ENCODE results near the gene CHAT.
"Not testable (repeated sequence)": the region's sequence is repeated elsewhere in the genome, so short reads cannot be mapped to it uniquely, and the experiment has no call there.

CHAT gene

DNA sequence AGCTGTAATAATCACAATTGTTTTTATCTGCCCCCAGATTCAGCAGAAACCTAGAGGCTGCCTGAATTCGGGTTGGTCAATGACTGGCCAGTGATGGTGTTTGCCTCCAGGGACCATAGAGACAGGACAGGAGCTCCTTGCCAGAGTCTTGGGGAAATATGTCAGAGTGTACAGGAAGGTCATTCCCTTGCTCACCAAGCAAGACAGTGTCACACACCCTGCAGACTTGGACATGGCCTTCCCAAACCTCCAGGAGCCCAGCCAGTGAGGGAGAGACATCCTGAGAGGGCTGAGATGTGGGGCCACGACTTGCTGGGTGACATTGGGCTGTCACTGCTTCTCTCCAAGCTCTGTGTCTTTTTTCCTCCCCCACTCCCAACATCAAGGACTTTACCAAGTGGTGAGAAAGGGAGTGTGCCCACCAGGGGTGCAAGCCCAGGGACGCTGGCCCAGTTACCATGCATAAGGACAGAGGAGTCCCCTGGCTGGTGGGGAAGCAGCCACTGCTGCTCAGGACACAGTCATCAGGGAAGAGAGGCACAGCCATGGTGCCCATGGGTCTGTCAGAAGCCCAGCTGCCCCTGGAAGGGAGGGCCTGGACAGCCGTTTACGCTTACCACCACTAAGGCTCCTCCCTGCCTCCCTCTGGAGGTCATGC is 40.3 kb downstream of the CHAT start:
- no peak for DNase-seq

DNA sequence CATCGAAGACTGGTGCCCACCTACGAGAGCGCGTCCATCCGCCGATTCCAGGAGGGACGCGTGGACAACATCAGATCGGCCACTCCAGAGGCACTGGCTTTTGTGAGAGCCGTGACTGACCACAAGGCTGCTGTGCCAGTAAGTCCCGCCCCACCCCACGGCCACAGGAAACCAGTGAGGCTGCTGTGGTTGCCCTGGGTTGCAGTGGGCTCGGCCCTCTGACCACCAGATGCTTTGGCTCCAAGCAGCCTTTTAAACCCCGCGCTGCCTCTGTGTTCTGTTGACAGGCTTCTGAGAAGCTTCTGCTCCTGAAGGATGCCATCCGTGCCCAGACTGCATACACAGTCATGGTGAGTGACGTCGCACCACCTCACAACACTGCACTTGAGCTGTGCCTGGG is 41.3 kb downstream of the CHAT start:
- DNase-seq, result no peak

DNA sequence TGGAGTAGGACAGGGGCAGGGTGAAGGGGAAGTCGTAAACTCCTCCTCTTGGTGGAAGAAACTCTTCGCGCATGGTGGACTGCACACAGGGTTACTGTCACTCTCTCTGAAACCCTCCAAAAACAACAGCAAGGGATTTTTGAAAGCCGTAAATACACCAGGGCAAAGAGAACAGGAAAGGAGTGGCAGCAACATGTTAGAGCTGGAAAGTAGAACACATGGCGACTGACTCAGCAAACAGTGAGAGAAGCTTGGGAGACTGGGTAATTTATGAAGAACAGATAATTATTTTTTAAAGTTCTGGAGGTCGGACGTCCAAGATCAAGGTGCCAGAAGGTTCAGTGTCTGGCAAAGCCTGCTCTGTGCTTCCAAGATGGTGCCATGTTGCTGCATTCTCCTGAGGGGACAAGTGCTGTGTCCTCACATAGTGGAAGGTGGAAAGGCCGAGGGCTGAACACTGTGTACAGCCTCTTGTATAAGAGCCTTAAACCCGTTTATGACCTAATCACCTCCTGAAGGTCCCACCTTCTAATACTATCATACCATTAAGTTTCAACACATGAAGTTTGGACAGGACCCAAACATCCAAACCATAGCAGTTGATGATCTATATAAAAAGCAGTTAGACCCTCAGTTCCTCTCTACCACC is 43.1 kb downstream of the CHAT start:
- no peak for DNase-seq

DNA sequence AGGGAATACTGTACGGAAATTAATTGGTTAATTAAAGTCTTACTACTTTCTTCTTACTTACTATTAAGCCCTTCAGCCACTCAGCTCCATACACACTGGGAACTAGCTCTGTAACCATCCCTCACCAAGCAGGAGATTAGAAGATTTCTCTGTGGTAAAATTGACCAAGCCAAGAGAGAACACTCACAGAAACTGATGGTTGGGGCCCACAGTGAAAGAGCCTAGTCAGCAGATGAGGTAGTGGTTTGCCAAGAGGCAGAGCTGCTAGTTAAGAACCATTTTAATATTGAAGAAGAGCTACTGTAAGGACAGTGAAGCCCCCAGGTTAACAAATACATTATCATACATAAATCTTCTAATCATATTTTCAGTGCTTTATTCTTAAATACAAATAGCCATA is 43.8 kb downstream of the CHAT start:
- no peak for DNase-seq

DNA sequence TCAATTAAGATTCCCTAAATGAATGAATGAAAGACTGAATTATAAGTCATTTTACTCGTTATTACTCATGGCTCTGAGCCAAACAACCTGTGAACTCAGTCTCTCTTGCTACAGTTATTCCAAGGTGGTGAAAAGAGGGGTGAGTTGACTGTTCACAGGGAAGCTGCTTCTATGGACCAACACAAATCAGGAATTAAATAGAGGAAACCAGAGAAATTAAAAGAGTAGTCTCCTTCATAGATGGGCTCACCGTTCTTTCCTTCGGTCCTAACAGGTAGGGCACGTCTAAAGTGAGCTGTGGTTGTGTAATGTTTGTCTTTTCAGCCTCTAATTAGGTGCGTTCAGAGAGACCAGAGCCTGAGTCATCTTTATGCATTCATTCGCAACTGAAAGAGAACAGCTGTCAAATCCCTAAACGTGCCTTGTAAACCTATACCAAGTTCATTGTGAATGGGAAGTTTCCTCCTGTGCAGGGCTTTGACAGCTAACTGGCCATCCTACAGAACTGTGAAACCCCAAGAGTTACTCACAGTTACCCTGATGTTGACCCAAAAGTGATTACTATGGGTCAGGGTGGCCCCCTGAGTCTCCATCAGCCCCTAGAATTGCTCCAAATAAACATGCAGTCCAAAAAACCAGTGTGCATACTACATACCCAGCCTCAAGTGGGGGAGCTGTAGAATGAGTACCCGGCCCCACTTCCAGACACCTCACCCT is 47.5 kb downstream of the CHAT start:
- no peak for DNase-seq

DNA sequence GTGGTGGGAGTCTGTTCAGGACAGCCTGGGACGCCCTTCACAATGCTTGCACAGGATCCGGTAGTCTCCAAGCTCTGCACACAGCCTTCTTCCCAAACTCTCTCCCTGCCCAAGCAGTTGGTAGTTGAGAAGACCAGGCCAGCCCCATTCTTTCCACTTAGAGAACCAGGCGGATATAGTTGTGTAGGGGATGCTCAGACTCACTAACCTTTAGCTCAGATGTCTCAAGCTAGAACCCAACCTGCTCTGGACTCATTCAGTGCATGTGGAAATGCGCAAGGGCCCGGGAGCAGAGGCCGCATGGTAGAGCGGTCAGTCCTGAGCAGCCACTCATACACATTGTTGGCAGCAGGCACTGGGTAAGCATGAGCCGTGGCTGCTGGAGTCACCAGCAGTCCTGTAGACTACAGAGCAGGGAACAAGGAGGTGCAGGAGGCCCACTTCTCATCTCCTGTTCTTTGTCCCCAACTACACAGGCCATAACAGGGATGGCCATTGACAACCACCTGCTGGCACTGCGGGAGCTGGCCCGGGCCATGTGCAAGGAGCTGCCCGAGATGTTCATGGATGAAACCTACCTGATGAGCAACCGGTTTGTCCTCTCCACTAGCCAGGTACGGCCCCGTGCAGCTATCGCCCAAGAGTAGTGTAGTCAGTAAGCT is 48.5 kb downstream of the CHAT start:
- DNase-seq, result no peak

DNA sequence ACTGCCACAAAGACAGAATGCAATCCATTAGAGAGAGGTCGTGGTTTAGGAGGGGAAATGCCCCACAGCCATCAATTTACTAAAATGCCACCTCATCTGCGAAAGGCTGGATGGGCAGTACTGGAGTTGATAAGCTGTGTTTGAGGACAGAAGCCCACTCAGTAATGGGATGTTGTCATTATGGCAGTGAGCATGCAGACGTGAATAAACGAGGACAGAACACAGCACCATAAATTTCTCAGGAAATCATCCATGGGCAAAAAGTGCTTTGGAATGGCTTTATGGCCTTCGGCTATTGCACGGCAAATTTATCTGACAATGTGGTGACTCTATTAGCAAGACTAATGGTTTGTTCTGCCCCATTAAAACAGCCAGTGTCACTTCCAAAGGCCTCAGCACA is 49.8 kb downstream of the CHAT start:
- DNase-seq, result no peak

DNA sequence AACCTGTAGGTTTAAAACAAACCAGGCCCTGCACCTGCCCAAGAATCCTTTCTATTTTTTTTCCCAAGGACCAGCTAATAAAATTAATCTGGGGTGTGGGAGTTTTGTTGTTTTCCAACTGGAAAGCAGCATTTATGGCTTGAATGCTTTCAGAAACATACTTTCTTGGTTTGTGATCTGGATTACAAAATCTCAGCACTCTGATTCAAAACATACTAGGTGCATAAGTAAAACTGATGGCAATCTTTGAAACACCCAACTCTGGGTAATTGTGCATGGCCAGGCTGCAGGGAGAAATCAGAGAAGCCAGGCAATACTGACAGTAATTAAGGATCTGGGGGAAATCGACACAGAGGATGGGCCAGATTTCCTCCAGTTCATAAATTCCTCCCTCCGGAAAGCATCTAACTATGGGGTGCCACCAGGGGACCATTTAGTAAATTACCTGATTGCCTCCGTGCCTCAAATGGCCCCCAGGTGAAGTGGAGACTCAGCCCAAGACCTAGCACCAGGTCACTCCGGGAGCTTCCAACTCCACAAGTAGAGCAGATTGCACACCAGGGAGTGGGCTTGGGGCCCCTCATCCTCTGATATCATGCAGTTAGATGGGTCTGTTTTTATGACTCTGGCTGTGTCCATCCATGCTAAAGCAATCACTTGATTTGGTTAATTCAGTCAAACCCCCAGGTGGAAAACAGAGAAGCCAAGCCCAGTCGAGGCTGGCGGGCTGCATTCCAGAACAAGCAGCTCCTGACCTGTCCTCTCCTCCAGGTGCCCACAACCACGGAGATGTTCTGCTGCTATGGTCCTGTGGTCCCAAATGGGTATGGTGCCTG is 50.4 kb downstream of the CHAT start:
- DNase-seq, result no peak

DNA sequence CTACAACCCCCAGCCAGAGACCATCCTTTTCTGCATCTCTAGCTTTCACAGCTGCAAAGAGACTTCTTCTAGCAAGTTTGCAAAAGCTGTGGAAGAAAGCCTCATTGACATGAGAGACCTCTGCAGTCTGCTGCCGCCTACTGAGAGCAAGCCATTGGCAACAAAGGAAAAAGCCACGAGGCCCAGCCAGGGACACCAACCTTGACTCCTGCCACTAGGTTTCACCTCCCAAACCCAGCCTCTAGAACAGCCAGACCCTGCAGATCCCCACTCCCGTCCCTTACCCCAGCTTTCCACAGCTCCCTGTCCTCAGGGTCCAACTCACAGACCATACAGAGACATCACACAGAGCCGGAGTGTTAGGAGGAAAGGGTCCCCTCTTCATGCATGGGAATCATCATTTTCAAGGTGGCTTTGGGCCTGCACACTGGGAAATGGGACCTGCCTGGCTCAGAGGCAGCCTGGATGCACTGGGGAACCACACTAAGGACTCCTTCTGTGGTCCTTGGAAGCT is 51.1 kb downstream of the CHAT start:
- DNase-seq, result no peak

DNA sequence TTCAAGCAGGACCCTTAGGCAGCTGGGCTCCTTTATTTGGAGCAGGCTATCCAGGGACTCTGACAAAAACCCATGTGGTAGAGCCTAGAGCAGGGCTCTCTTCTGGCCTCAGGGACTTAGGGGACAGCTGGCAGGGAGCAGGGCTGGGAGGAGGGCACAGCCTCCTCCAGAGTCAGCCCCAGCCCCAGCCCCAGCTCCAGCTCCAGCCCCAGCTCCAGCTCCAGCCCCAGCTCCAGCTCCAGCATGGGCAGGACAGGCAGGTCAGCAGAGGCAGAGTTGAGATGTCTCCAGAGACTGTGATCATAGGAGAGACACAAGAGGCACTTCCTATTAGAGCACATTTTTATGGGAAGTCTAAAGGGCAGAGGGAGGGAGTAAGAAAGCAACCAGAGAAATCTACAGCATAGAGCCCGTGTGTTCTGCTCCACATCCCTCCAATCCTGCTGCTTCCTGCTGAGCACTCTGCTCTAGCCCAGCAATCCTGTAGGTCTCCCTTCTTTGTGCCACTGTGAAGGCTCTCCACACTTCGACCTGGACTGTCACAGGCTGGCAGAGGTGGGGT is 52.3 kb downstream of the CHAT start:
- DNase-seq, result no peak

DNA sequence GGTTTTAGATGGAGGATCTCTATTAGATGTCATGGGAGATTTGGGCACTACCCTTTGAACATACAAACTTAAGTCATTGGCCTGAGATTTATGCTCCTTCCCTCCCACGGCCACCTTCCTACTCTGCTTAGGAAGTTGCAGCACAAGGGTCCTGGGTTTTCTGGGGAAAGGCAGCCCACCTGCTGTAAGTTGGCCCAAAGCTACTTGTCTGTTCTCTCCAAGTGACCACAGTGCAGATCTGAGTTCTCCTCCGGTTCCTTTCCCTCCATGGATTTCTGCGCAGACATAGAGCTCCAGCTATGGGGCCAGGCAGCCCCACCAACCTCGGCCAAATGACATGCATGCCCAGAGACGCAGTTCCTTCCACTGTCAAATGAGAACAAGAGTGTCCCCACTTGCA is 52.8 kb downstream of the CHAT start:
- DNase-seq, result no peak

DNA sequence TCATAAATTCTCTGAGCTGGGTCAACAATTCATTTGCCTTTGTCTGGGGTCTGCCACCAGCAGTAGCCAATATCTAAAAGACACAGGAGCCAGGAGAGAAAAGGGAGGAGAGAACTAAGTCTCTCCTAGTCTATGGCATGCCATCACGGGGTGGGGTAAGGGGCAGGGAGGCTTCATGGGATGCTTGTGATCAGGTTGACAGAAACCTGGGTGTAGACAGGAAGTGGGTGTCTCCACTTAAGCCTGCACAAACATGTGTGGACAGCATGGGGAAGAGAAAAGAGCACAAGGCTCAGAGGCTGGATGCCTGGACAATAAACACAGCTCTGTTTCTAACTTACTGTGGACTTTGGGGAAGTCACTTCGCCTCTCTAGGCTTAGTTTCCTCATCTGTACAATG is 54.2 kb downstream of the CHAT start:
- DNase-seq, result no peak

DNA sequence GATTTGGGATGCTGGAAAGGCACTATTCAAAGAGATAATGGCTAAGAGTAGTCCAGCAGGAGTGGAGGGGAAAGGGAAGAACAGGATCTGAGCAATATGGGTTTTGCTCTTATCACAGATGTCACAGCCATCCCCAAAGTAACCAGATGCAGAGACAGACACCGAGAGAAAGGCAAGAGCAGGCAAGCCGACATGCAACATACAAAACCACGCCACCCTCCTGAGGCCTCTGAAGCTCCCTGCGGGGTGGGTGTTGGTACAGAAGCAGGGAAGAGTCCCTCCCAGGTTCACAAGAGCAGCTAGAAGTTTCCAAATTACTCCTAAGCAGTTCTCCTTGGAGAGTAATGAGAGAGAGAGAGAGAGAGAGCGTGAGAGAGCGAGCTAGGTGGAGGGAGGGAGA is 54.8 kb downstream of the CHAT start:
- no peak for DNase-seq

DNA sequence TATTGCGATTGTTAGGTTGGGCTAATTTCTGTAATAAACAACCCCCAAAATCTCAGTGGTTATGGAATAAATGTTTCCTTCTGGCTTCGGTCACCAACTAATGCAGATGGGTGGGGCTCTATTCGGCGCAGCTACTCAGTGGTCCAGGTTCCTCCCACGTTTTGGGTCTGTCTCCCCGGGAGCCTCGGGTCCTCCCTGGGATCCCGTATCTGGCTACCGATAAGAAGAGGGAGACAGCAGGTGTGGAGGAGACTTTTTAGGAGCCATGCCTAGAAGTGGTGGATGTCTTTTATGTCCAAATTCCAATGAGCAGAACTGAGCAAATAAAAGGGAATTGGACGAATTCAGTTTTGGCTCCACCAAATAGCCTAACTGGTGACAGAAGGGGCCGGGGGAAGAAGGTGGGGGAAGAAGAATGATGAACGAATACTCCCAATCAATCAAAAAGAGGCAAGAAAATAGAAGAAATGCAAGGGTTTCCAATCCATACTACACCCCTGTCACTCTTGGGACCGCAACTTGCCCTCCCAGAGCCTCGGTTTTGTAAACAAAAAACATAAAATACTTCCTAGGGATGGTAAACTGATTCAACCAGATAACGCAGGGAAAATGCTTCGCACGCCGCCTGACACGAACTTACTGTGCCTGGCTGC is 65.1 kb downstream of the CHAT start:
- no peak for DNase-seq

DNA sequence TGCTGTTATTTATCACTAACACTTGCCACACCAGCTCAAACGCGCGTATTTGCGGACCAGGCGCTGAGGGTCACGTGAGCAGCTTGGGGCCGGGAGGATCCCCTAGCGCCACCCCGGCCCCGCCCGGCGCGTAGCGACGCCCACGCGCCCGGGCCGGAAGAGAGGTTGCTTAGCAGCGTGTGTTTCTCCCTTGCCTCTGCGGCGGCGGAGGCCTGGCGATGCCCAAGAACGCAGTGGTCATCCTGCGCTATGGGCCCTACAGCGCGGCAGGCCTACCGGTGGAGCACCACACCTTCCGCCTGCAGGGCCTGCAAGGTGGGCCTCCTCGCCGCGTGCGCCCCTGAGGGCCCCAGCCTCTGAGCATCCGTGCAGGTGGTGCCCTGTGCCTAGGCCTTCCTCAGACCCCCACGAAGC is 65.7 kb downstream of the CHAT start, which contains the start of gene C10orf53:
Gene C10orf53 (plus strand): TSS at position 172 of the 414 bp plus-strand sequence. CDS start 47 bp downstream, at position 219.
- DNase-seq, result no peak

DNA sequence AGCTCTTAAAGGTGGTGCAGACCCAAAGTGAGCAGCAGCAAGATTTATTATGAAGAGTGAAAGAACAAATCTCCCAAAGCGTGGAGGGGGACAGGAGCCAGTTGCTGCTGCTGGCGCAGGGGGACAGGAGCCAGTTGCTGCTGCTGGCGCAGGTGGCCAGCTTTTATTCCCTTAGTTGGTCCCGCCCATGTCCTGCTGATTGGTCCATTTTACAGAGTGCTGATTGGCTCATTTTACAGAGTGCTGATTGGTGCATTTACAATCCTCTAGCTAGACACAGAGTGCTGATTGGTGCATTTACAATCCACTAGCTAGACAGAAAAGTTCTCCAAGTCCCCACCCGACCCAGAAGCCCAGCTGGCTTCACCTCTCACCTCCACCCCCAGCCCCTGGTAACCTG is 68.6 kb downstream of the CHAT start:
- DNase-seq, result not testable (repeated sequence)

DNA sequence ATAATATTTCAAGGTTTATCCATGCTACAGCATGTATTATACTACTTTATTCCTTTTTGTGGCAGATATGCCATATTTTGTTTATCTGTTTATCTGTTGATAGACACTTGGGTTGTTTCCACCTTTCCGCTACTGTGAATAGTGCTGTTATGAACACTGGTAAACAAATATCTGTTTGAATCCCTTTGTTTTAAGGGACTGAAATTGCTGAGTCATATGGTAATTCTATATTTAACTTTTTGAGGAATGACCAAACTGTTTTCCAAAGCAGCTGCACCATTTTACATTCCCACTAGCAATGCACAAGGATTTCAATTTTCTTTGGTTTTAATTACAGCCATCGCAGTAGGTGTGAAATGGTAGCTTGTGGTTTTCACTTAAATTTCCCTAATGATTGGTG is 69.0 kb downstream of the CHAT start:
- no peak for DNase-seq

DNA sequence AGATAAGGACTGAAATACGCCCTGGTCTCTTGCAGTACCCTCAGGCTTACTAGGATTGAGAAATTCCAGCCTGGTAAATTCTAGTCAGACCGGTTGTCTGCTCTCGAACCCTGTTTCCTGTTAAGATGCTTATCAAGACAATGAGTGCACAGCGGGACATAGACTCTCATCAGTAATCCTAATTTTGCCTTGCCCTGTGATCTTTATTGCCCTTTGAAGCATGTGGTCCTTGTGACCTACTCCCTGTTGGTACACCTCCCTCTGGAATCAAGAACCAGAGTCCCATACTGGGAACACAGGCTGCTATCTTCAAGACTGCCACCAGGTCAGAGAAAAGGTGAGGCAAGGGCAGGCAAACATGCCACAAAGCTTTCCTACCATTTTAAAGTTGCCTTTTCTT is 72.8 kb downstream of the CHAT start:
- no peak for DNase-seq

DNA sequence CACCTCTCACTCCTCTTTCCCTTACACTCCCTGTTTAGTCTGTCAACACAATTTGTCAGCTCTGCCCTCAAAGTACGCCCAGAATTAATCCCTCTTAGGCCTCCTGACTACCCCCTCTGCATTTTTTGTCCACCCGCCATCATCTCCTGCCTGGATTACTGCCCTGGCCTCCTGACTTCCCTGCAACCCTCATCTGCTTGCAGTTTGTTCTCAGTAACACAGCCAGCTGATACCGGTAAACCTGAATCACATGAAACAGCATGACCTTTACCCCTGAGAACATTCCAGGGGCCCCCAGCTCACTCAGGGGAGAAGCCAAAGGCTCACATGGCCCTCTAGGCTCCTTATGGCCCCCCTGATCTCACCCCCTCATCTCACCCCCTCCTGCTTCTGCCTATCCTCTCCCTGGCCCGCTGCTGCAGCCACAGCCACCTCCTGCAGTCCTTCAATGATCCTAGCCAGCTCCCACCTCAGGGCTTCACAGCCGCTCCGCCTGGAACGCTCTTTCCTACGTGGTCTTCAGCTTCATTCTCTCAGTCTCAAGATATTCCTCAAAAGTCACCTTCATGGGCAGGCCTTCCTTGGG is 74.5 kb downstream of the CHAT start:
- DNase-seq, result no peak

DNA sequence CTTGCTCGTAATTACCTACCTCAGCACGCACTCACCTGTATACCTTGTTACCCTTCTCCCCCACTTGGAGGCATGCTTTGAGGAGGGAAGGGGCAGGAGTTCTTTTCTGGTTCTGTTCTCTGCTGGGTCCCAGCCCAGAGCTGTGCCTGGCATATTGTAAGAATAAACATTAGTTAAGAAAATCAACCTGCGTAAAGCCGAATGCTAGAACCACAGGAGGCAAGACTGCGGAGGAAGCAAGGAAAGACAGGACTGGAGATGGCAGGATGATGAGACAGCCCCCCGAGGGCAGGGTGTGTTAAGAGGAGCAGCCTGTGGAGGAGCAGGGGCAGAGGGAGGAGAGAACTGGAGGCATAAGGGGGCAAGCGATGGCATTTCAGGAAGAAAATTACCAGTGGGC is 75.1 kb downstream of the CHAT start:
- DNase-seq, result no peak

DNA sequence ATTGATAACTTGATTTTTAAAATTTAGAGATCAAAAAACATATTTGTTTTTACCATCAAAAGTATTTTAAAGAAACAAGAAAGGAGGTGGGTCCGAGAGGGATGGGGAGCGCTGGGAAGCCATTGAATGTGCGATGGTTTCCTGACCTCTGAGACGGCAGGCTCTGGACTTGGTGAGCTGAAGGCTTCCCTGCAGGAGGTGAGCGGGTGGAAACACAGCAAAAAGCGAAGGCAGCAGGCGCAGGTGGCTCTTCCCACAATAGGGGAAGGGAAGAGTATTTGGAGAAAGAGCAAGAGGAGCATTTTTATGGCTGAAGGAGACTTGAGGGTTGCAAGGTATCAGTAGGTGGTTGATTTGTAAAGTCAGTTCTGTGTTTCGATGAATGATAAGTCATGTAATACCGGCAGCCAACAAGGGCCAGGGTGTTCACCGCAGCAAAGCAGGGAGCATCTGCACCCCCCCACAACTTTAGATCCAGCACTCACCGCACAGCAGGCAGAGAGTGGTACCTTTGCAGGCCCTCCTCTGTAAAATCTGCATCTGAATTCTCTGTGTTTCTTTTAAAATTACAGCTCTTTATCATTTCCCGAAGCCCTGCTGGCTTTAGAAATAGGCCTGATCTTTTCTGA is 76.2 kb downstream of the CHAT start:
- no peak for DNase-seq
